ENCODE measurements around the gene DCST1.
"Not testable (repeated sequence)": the region's sequence is repeated elsewhere in the genome, so short reads cannot be mapped to it uniquely, and the experiment has no call there.

DCST1 gene, protein sequence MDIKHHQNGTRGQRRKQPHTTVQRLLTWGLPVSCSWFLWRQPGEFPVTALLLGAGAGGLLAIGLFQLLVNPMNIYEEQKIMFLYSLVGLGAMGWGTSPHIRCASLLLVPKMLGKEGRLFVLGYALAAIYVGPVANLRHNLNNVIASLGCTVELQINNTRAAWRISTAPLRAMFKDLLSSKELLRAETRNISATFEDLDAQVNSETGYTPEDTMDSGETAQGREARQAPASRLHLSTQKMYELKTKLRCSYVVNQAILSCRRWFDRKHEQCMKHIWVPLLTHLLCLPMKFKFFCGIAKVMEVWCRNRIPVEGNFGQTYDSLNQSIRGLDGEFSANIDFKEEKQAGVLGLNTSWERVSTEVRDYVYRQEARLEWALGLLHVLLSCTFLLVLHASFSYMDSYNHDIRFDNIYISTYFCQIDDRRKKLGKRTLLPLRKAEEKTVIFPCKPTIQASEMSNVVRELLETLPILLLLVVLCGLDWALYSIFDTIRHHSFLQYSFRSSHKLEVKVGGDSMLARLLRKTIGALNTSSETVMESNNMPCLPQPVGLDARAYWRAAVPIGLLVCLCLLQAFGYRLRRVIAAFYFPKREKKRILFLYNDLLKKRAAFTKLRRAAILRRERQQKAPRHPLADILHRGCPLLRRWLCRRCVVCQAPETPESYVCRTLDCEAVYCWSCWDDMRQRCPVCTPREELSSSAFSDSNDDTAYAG

GRCh38 chr1:155033524-155033923, at the start of gene DCST1, which contains the start of gene DCST2:
TSS of gene DCST1 (plus strand) at chr1:155033824. CDS start at chr1:155034037, 213 bp downstream.
TSS of gene DCST2 (minus strand) at chr1:155033781. CDS start at chr1:155033701, 80 bp downstream.
- no peak for DNase-seq

DNA sequence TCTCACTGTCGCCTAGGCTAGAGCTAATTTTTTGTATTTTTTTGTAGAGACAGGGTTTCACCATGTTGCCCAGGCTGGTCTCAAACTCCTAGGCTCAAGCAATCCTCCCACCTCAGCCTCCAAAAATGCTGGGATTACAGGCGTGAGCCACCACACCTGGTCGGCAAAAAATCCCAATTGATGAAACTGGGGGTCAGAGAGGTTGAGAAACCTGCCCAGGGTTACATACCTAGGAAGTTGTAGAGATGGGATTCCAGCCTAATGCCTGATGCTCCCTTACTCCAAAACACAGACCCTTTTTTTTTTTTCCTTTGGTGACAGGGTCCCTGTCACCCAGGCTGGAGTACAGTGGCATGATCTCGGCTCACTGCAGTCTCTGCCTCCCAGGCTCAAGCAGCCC, 46.9 kb upstream of the DCST1 start:
- DNase-seq: not testable (repeated sequence)

DNA sequence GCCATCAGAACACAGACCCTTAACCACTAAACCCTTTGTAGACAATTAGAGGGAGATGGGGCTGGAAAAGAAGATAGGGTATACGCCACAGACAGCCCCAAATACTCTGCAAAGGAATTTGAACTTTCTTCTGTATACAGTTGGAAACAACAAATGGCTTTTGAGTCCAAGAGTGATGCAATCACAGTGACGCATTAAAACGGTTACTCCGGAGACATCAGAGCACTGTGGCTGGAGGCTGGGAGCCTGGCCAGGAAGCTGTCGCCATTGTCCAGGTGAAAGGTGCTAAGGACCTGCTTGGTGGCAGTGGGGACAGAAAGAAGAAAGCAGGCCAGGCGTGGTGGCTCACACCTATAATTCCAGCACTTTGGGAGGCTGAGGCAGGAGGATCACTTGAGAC, 46.3 kb upstream of the DCST1 start:
- no peak for DNase-seq

- DNase-seq: no peak
These were observed 45.3 kb upstream of the DCST1 start for GRCh38 chr1:154988058-154988954.

- DNase-seq: no peak
These were observed 44.3 kb upstream of the DCST1 start for GRCh38 chr1:154989195-154989860.

GRCh38 chr1:154990276-154990675, 43.3 kb upstream of the DCST1 start:
- no peak for DNase-seq

GRCh38 chr1:154992721-154993571, 40.7 kb upstream of the DCST1 start:
- DNase-seq: no peak

GRCh38 chr1:154993572-154994268, 39.9 kb upstream of the DCST1 start, which contains the start of gene LENEP:
TSS of gene LENEP (plus strand) at chr1:154993586. CDS start at chr1:154993608, 22 bp downstream.
- no peak for DNase-seq

GRCh38 chr1:154994269-154994587, 39.4 kb upstream of the DCST1 start:
- DNase-seq: no peak

GRCh38 chr1:154994591-154994990, 39.0 kb upstream of the DCST1 start:
- no peak for DNase-seq

DNA sequence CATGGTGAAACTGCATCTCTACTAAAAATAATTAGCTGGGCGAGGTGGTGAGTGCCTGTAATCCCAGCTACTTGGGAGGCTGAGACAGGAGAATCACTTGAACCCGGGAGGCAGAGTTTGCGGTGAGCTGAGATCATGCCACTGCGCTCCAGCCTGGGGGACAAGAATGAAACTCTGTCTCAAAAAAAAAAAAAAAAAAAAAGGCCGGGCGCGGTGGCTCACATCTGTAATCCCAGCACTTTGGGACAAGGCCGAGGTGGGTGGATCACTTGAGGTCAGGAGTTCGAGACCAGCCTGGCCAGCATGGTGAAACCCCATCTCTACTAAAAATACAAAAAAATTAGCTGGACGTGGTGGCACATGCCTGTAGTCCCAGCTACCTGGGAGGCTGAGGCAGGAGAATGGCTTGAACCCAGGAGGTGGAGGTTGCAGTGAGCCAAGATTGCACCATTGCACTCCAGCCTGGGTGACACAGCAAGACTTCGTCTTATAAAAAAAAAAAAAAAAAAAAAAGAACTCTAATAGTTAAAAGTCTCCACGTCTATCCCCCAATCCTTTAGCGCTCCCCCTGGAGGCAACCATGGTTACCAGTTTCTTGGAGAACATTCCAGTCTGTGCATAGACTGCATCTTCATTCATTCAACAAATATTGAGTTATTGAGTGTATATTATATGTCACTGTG, 38.2 kb upstream of the DCST1 start:
- DNase-seq: not testable (repeated sequence)

- no peak for DNase-seq
These were observed 36.5 kb upstream of the DCST1 start for GRCh38 chr1:154996966-154997701.

DNA sequence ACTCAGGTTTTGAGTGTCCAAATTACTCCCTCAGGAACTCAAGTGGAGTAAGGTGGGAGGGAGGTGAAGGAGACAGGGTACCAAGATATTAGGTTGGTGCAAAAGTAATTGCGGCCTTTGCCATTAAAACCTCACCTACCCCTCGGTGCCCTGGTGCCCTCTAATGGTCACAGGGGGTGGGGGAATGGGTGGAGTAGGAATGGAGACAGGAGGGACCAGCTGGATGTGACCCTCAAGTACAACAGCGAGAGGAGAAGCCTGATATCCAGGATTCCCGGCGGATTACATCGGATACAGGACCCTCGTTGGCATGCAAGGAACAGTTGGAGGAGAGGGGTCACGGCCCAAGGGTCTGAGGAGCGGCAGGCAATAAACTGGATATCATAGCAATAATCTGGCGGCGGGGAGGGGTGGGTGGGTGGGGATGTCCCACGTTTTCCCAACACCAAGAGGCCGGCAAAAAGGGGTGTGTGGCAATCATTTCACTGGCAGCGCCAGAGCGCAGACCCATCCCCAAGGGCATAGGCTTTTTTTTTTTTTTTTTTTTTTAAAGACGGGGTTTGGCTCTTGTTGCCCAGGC, 35.3 kb upstream of the DCST1 start:
- DNase-seq: no peak

DNA sequence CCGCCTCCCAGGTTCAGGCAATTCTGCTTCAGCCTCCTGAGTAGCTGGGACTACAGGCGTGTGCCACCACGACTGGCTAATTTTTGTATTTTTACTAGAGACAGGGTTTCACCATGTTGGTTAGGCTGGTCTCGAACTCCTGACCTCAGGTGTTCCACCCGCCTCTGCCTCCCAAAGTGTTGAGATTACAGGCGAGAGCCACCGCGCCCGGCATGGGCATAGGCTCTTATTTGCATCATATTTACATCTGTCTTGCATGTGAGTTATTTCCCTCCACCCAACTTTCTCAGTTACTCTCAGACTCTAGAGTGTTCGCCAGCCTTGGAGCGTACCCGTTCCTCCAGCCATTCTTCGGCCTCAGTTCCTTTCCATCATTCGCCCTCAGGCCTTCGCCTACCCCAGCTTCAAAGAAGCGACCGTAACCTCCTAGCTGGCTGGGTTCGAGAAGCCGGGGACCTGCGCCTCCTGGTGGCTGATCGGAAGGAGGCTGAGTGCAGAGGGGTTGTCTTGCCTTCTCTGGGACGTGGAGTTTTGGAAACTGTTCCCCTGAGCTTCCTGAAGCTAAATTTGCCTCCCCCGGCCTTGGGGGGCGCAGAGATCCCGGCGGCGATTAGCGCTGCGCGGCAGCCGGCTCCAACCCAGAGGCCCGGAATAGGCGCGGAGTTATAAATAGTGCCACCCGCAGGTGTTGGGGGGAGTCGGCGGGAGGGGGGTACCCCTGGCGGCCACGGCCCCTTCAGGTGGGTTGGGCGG, 34.6 kb upstream of the DCST1 start:
- DNase-seq: peak; percentile 77

DNA sequence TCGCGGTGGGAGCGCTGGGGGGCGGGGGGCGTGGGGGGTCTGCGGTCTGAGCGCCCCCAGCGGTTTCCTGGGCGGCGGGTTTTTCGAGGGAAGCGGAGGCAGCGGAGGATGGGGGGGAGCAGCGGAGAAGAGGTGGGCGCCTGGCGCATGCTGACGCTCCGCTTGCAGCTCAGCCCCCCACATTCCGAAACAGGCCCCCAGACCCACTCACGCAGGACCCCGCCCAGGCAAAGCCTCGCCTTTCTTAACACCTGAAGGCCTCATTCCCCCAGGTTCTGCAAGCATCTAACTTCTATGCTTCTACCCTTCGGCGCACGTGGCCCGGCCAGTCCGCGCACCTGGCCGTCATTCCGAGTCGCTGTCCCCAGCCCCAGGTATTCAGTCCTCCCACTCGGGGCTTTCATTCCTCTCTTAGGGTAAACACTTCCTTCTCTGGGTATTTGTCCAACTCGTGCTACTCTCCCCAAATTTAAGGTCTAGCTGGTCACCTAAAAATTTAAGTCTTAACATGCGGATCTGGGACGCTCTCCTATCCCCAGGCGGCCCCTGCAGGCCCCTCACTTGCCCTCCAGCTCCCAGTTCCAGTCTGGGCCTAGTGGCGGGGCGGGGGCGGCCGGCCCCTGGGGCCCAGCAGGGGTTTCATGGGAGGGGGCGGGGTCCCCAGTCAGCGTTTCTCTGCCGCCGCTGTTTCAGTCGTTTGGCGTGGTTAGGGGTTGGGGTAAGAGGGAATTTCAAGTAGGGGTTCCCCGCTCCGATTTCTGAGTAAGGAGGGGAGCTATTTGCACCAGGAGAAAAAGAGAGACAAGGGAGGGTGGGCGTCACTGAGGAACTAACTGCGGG, 33.8 kb upstream of the DCST1 start:
- peak; percentile 51 for DNase-seq

- no peak for DNase-seq
These were observed 33.3 kb upstream of the DCST1 start for GRCh38 chr1:155000411-155000725.

- DNase-seq: peak; percentile 82
These were observed 32.7 kb upstream of the DCST1 start for GRCh38 chr1:155000726-155001424.
